T-helper 2 cell (primary cell): ENCODE results near the gene ITGAX.
A peak's percentile ranks its signal among the peaks of the same experiment; 100 is the strongest.

Experiments
- DNase-seq, 5 experiments: peaks; one replicate each; pipeline versions ENCODE4 v3.0.0 to v3.0.0-alpha.2; 2012 to 2022

The ITGAX gene

GRCh38 chr16:31375231-31375630 is 20.3 kb downstream of the ITGAX start:
- DNase-seq: no peak

- no peak for DNase-seq
These were observed 21.7 kb downstream of the ITGAX start for GRCh38 chr16:31376705-31377104.

GRCh38 chr16:31377210-31377903 is 22.4 kb downstream of the ITGAX start:
- peak in 1 of 5 experiments; percentile 42 for DNase-seq

- DNase-seq: no peak
These were observed 25.2 kb downstream of the ITGAX start for GRCh38 chr16:31380201-31380600.

GRCh38 chr16:31382485-31383161 is 27.6 kb downstream of the ITGAX start:
- DNase-seq: peak in 4 of 5 experiments; percentile 13 to 74 (median 30)

GRCh38 chr16:31385680-31386079 is 30.7 kb downstream of the ITGAX start:
- no peak for DNase-seq

GRCh38 chr16:31386157-31386984 is 31.4 kb downstream of the ITGAX start:
- peak in 1 of 5 experiments; percentile 47 for DNase-seq

GRCh38 chr16:31388535-31388934 is 33.6 kb downstream of the ITGAX start:
- DNase-seq: no peak

- DNase-seq: no peak
These were observed 35.6 kb downstream of the ITGAX start for GRCh38 chr16:31390504-31391041.

- DNase-seq: no peak
These were observed 38.1 kb downstream of the ITGAX start, which contains the start of gene ITGAD for GRCh38 chr16:31393056-31393455. ITGAD (plus strand) TSS chr16:31393335; CDS start chr16:31393361, 26 bp downstream.

GRCh38 chr16:31395647-31396046 is 40.7 kb downstream of the ITGAX start:
- peak in 1 of 5 experiments; percentile 43 for DNase-seq

- DNase-seq: no peak
These were observed 42.2 kb downstream of the ITGAX start for GRCh38 chr16:31397096-31397660.

GRCh38 chr16:31397701-31398100 is 42.7 kb downstream of the ITGAX start:
- DNase-seq: no peak

GRCh38 chr16:31400191-31400590 is 45.2 kb downstream of the ITGAX start:
- DNase-seq: peak in 2 of 5 experiments; percentile 36 to 87

GRCh38 chr16:31401436-31401835 is 46.5 kb downstream of the ITGAX start:
- no peak for DNase-seq

- DNase-seq: peak in 1 of 5 experiments; percentile 69
These were observed 47.7 kb downstream of the ITGAX start for GRCh38 chr16:31402687-31403086.

GRCh38 chr16:31403590-31404352 is 48.8 kb downstream of the ITGAX start:
- no peak for DNase-seq

- no peak for DNase-seq
These were observed 49.5 kb downstream of the ITGAX start for GRCh38 chr16:31404353-31405064.

GRCh38 chr16:31407406-31407805 is 52.4 kb downstream of the ITGAX start:
- no peak for DNase-seq

- DNase-seq: no peak
These were observed 54.5 kb downstream of the ITGAX start for GRCh38 chr16:31409433-31409832.

- no peak for DNase-seq
These were observed 55.1 kb downstream of the ITGAX start for GRCh38 chr16:31410082-31410481.
